Fibroblast of mammary gland (primary cell): ENCODE data around the gene CCDC80.

ENCODE experiments used
- DNase-seq: peaks from one replicate; pipeline ENCODE4 v3.0.0-alpha.2; 2010; ENCODE audit warnings: low read depth
- H3K4me3 ChIP-seq: 2 replicates; pipeline ENCODE4 v1.5.1; 2011; ENCODE audit warnings: low read depth, mild to moderate bottlenecking, low read length, moderate library complexity; ENCODE audit not compliant: control insufficient read depth
- CTCF ChIP-seq: conservative IDR thresholded peaks from 2 replicates; pipeline ENCODE4 v1.5.1; 2011; ENCODE audit warnings: low read depth, low read length, inconsistent platforms; ENCODE audit not compliant: control insufficient read depth, insufficient read depth

CCDC80 gene

GRCh38 chr3:112633757-112634156, 7.2 kb downstream of the CCDC80 start:
- DNase-seq: peak; percentile 73
- H3K4me3 ChIP-seq: no peak overlapping the region
- no peak for TF ChIP-seq CTCF

GRCh38 chr3:112633191-112633590, 7.8 kb downstream of the CCDC80 start:
- H3K4me3 ChIP-seq: no peak overlapping the region
- no peak for DNase-seq
- no peak for TF ChIP-seq CTCF

- no peak for DNase-seq
- TF ChIP-seq CTCF: no peak
- no peak overlapping the region for H3K4me3 ChIP-seq
Observed at GRCh38 chr3:112632596-112632995, 8.3 kb downstream of the CCDC80 start.

GRCh38 chr3:112631257-112631656, 9.7 kb downstream of the CCDC80 start:
- no peak for DNase-seq
- no peak for TF ChIP-seq CTCF
- H3K4me3 ChIP-seq: no peak overlapping the region

- no peak for TF ChIP-seq CTCF
- peak; percentile 97 for DNase-seq
- H3K4me3 ChIP-seq: no peak overlapping the region
Observed at GRCh38 chr3:112629425-112629824, 11.5 kb downstream of the CCDC80 start.

GRCh38 chr3:112627919-112628466, 12.9 kb downstream of the CCDC80 start:
- TF ChIP-seq CTCF: no peak
- H3K4me3 ChIP-seq: no peak overlapping the region
- DNase-seq: no peak

GRCh38 chr3:112627419-112627818, 13.5 kb downstream of the CCDC80 start:
- DNase-seq: no peak
- no peak overlapping the region for H3K4me3 ChIP-seq
- TF ChIP-seq CTCF: no peak
